GM12878 (cell line): ENCODE measurements around the gene COQ4. TPM values are rescaled to one million over a fixed set of nuclear protein-coding genes. Genes with fewer than 3 reads are reported as not detected.

Experiments used
- ATAC-seq: fragments of 200-7000 bp; cut with Tn5 transposase; 3 replicates; pipeline ENCODE4 v1.9.1; 2020; ENCODE audit warnings: mild to moderate bottlenecking, moderate library complexity
- BruUV-seq: library from RNA; stranded (reverse); fragments of 400-500 nt; replicated peaks from 2 replicates; lab custom pipeline; 2021; lab: Mats Ljungman, UMichigan
- CTCF ChIA-PET: fragments of 300-600 bp; sonication (Branson Sonifier 250); formaldehyde crosslinking; extraction: SDS; loops from one replicate; lab custom pipeline; 2021; ENCODE audit warnings: inconsistent platforms; lab: Yijun Ruan, JAX
- POLR2A ChIA-PET: fragments of 350-600 bp; formaldehyde crosslinking; extraction: SDS; loops from one replicate; lab custom pipeline; 2021; ENCODE audit warnings: inconsistent platforms; lab: Charles Lee
- RAD21 ChIA-PET: fragments of 300-600 bp; sonication (Branson Sonifier 250); formaldehyde crosslinking; loops from one replicate; lab custom pipeline; 2023; ENCODE audit warnings: antibody characterized with exemption; ENCODE audit not compliant: unreplicated experiment; lab: Charles Lee
- SMC1A ChIA-PET: fragments of 300-600 bp; sonication (Branson Sonifier 250); formaldehyde crosslinking; loops from one replicate; lab custom pipeline; 2023; ENCODE audit not compliant: unreplicated experiment, uncharacterized antibody; lab: Charles Lee
- DNase-seq: peaks from one replicate; pipeline ENCODE4 v3.0.0-alpha.2; 2011; ENCODE audit warnings: low read depth, low spot score
- FAIRE-seq: peaks from 3 replicates; lab custom pipeline; 2011; peaks lifted over from hg19 to GRCh38; lab: Jason Lieb, UNC
- H2AFZ ChIP-seq: 2 replicates; pipeline ENCODE4 v1.6.0; 2011; ENCODE audit warnings: low read depth, low read length, control low read depth; ENCODE audit not compliant: control insufficient read depth
- H3K27ac ChIP-seq: 2 replicates; pipeline ENCODE4 v1.5.1; 2011; ENCODE audit warnings: control low read depth; ENCODE audit not compliant: control insufficient read depth, insufficient read depth
- H3K27me3 ChIP-seq, 2 experiments: replicated peaks in 1 of 2; 2 replicates each; pipeline versions ENCODE4 v1.6.0 to v1.6.1; 2011; ENCODE audit warnings: low read length in 1 of 2; ENCODE audit not compliant: control insufficient read depth in 2 of 2, insufficient read depth in 2 of 2
- H3K36me3 ChIP-seq, 2 experiments: 2 replicates each; pipeline ENCODE4 v1.5.1; 2011; ENCODE audit warnings: low read length in 1 of 2; ENCODE audit not compliant: control insufficient read depth in 2 of 2, insufficient read depth in 2 of 2
- H3K4me1 ChIP-seq: 2 replicates; pipeline ENCODE4 v1.6.1; 2011; ENCODE audit warnings: mild to moderate bottlenecking, low read length, moderate library complexity, mixed read lengths; ENCODE audit not compliant: control insufficient read depth, insufficient read depth
- H3K4me2 ChIP-seq: 2 replicates; pipeline ENCODE4 v1.6.0; 2011; ENCODE audit warnings: control low read depth; ENCODE audit not compliant: control insufficient read depth, insufficient read depth
- H3K4me3 ChIP-seq: fragments of 200-600 bp; sonication (generic); 2 replicates; pipeline ENCODE4 v1.5.1; 2016
- H3K79me2 ChIP-seq: 2 replicates; pipeline ENCODE4 v1.6.0; 2011; ENCODE audit warnings: low read length; ENCODE audit not compliant: control insufficient read depth, insufficient read depth
- H3K9ac ChIP-seq: 2 replicates; pipeline ENCODE4 v1.8.0; 2011; ENCODE audit warnings: low read length, control low read depth, mixed read lengths; ENCODE audit not compliant: control insufficient read depth, insufficient read depth
- H3K9me3 ChIP-seq: replicated peaks from 3 replicates; pipeline ENCODE4 v1.5.1; 2011; ENCODE audit warnings: mild to moderate bottlenecking, low read length; ENCODE audit not compliant: control insufficient read depth, insufficient read depth
- H4K20me1 ChIP-seq: 2 replicates; pipeline ENCODE4 v1.6.0; 2011; ENCODE audit not compliant: control insufficient read depth, insufficient read depth
- CEBPZ ChIP-seq: fragments of 150-350 bp; IDR thresholded peaks from 2 replicates; pipeline ENCODE4 v1.6.1; 2016; ENCODE audit warnings: low read depth, low read length
- EZH2 ChIP-seq: IDR thresholded peaks from 2 replicates; pipeline ENCODE4 v1.6.1; 2012; ENCODE audit warnings: low read depth, mild to moderate bottlenecking, control low read depth, inconsistent platforms, low read length, borderline replicate concordance; ENCODE audit not compliant: control insufficient read depth
- HCFC1 ChIP-seq: fragments of 150-350 bp; IDR thresholded peaks from 2 replicates; pipeline ENCODE4 v1.6.1; 2014; ENCODE audit warnings: low read length
- IKZF1 ChIP-seq: fragments of 450-650 bp; conservative IDR thresholded peaks from 2 replicates; pipeline ENCODE4 v1.6.1; 2017; ENCODE audit warnings: antibody characterized with exemption, mild to moderate bottlenecking
- IKZF2 ChIP-seq, 2 experiments: fragments of 450-650 bp; IDR thresholded peaks; 2 replicates each; pipeline ENCODE4 v1.6.1; 2017; ENCODE audit warnings: mild to moderate bottlenecking in 2 of 2, moderate library complexity in 2 of 2
- KLF5 ChIP-seq: fragments of 450-650 bp; IDR thresholded peaks from 2 replicates; pipeline ENCODE4 v1.6.1; 2014; ENCODE audit warnings: mild to moderate bottlenecking; ENCODE audit not compliant: partially characterized antibody
- MTA2 ChIP-seq: fragments of 450-650 bp; IDR thresholded peaks from 2 replicates; pipeline ENCODE4 v1.6.1; 2016; ENCODE audit warnings: low read depth, mild to moderate bottlenecking, moderate library complexity
- RUNX3 ChIP-seq: IDR thresholded peaks from 2 replicates; pipeline ENCODE4 v1.6.1; 2012; ENCODE audit warnings: low read length, inconsistent platforms
- SP1 ChIP-seq: IDR thresholded peaks from one replicate; pipeline ENCODE4 v1.6.1; 2011; ENCODE audit warnings: low read depth, low read length
- STAT1 ChIP-seq: fragments of 450-650 bp; conservative IDR thresholded peaks from 2 replicates; pipeline ENCODE4 v1.6.1; 2014; ENCODE audit warnings: antibody characterized with exemption, mild to moderate bottlenecking
- TBL1XR1 ChIP-seq: IDR thresholded peaks from 2 replicates; pipeline ENCODE4 v1.6.1; 2012; ENCODE audit warnings: low read depth, low read length, improper control_type of control experiment
- YY1 ChIP-seq: IDR thresholded peaks from 2 replicates; pipeline ENCODE4 v1.6.1; 2011; ENCODE audit warnings: low read depth, mild to moderate bottlenecking, low read length
- ZNF217 ChIP-seq: fragments of 450-650 bp; IDR thresholded peaks from 2 replicates; pipeline ENCODE4 v1.6.1; 2017; ENCODE audit warnings: antibody characterized with exemption, mild to moderate bottlenecking
- ZNF24 ChIP-seq: fragments of 450-650 bp; IDR thresholded peaks from 2 replicates; pipeline ENCODE4 v1.6.1; 2017; ENCODE audit warnings: antibody characterized with exemption, mild to moderate bottlenecking
- ZSCAN29 ChIP-seq: fragments of 450-650 bp; IDR thresholded peaks from 2 replicates; pipeline ENCODE4 v1.6.1; 2017; ENCODE audit warnings: mild to moderate bottlenecking, moderate library complexity
- WGBS: methylation state at CpG from one replicate; pipeline ENCODE4 v1.1.6; 2016; ENCODE audit warnings: low lambda C conversion rate; ENCODE audit not compliant: insufficient replicate concordance, insufficient coverage; ENCODE audit errors: missing lambda C conversion rate; 5-methylcytosine and 5-hydroxymethylcytosine counted together
- in situ Hi-C: fragments of 300-500 bp; cut with MboI; formaldehyde crosslinking; loops from 9 replicates; pipeline ENCODE4 v1.14.3; 2018; ENCODE audit warnings: mixed read lengths
- intact Hi-C: fragments of 100-400 bp; cut with micrococcal nuclease; formaldehyde crosslinking; loops from one replicate; pipeline ENCODE4 v1.14.2; 2022; ENCODE audit not compliant: unreplicated experiment
- polyA plus RNA-seq, 11 experiments: library from polyadenylated mRNA; depleted of rRNA in 4 of 11; unstranded in 6 of 11; stranded (reverse) in 5 of 11; fragments of >200 nt; fragmentation: Nextera tagmentation in 4 of 11; fragmentation: Illumina TruSeq in 1 of 11; extraction: Ambion mirVana in 4 of 11; extraction: Trizol in 1 of 11; gene quantifications; 1 replicate in 1 of 11; 2 replicates in 10 of 11; pipeline versions ENCODE4 v1.2.1 to v1.2.3, GENCODE V29; 2011 to 2016; ENCODE audit warnings: inconsistent platforms in 2 of 11, missing spikeins in 2 of 11, low read depth in 1 of 11
- total RNA-seq, 4 experiments: library from RNA; depleted of rRNA in 3 of 4; stranded (reverse); fragments of >200 nt in 3 of 4; fragmentation: Illumina TruSeq in 1 of 4; extraction: Trizol in 1 of 4; gene quantifications; 2 replicates each; pipeline versions ENCODE4 v1.2.1 to v1.2.3, GENCODE V29; 2013 to 2021
- TF ChIP-seq, protein P1 (sequence below): fragments of 450-650 bp; IDR thresholded peaks from 2 replicates; pipeline ENCODE4 v1.6.1; 2017; ENCODE audit warnings: mild to moderate bottlenecking, moderate library complexity

COQ4 gene
- total and polyA plus RNA-seq, 10 of the 15 experiments (the other 5 are each of a cell fraction or from before 2014, with no cell fraction given) = 3.8 to 64.1 (median 38.6) TPM

GRCh38 chr9:128274245-128274644, 48.4 kb upstream of the COQ4 start:
- Histone ChIP-seq H3K4me3 (peak overlapping the region; percentile 99; the same call in 1 of the 2 replicates), H3K27me3 (no peaks in the 10 kb centered on the region), H3K4me2 (peak overlapping the region; percentile 88), H3K27ac (0 out of 2 replicates have a peak overlapping the region, but pooled peaks have one; percentile 11), H3K79me2 (peaks cover 20% of the 10 kb centered on the region), H3K4me1 (0 out of 2 replicates have a peak, but pooled peaks cover 4% of the 10 kb centered on the region), H3K9me3 (no peaks in the 10 kb centered on the region), H4K20me1 (no peaks in the 10 kb centered on the region), H2AFZ (no peak overlapping the region), H3K36me3 (peaks cover 2 to 7% of the 10 kb centered on the region in 2 experiments), H3K9ac (peak overlapping the region; percentile 95; the same call in 1 of the 2 replicates)
- CTCF ChIA-PET = interaction anchor here (3.5 kb wide), 1 partner anchor 20 kb away, joined by 11 read pairs; no protein-coding TSS in a partner anchor
- intact Hi-C loops (no loop called here), in situ Hi-C loops (no loop called here)
- SMC1A ChIA-PET = no interaction called here
- FAIRE-seq (no peak), ATAC-seq (no peak), DNase-seq (no peak)
- POLR2A ChIA-PET = no interaction called here
- RAD21 ChIA-PET = no interaction called here
- no TSS peak for BruUV-seq
- WGBS = 85% methylated on average over 8 of the region's 8 CpGs
- no peak for TF ChIP-seq KLF5
- TF ChIP-seq, protein P1, sequence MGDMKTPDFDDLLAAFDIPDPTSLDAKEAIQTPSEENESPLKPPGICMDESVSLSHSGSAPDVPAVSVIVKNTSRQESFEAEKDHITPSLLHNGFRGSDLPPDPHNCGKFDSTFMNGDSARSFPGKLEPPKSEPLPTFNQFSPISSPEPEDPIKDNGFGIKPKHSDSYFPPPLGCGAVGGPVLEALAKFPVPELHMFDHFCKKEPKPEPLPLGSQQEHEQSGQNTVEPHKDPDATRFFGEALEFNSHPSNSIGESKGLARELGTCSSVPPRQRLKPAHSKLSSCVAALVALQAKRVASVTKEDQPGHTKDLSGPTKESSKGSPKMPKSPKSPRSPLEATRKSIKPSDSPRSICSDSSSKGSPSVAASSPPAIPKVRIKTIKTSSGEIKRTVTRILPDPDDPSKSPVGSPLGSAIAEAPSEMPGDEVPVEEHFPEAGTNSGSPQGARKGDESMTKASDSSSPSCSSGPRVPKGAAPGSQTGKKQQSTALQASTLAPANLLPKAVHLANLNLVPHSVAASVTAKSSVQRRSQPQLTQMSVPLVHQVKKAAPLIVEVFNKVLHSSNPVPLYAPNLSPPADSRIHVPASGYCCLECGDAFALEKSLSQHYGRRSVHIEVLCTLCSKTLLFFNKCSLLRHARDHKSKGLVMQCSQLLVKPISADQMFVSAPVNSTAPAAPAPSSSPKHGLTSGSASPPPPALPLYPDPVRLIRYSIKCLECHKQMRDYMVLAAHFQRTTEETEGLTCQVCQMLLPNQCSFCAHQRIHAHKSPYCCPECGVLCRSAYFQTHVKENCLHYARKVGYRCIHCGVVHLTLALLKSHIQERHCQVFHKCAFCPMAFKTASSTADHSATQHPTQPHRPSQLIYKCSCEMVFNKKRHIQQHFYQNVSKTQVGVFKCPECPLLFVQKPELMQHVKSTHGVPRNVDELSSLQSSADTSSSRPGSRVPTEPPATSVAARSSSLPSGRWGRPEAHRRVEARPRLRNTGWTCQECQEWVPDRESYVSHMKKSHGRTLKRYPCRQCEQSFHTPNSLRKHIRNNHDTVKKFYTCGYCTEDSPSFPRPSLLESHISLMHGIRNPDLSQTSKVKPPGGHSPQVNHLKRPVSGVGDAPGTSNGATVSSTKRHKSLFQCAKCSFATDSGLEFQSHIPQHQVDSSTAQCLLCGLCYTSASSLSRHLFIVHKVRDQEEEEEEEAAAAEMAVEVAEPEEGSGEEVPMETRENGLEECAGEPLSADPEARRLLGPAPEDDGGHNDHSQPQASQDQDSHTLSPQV = no peak
- TF ChIP-seq ZSCAN29 = no peak
- TF ChIP-seq MTA2 = no peak
- no peak for TF ChIP-seq SP1
- TF ChIP-seq IKZF1 = no peak
- TF ChIP-seq CEBPZ = no peak
- no peak for TF ChIP-seq STAT1
- TF ChIP-seq YY1 = no peak
- no peak for TF ChIP-seq RUNX3
- no peak for TF ChIP-seq ZNF24
- no peak for TF ChIP-seq ZNF217
- no peak for TF ChIP-seq HCFC1
- TF ChIP-seq TBL1XR1 = no peak
- no peak for TF ChIP-seq IKZF2 (IDR thresholded peaks at IDR 0.05)
- no peak for TF ChIP-seq EZH2
